HT1080 (cell line): ENCODE results near the gene MRAP2. TPM values are rescaled to one million over a fixed set of nuclear protein-coding genes. Genes with fewer than 3 reads are reported as not detected.
"Not testable (repeated sequence)": the region's sequence is repeated elsewhere in the genome, so short reads cannot be mapped to it uniquely, and the experiment has no call there.

Experiments
- DNase-seq: peaks from one replicate; pipeline ENCODE4 v3.0.0-alpha.2; 2015; ENCODE audit warnings: low read depth
- total RNA-seq: library from RNA; depleted of rRNA; stranded (reverse); fragments of >200 nt; shearing (Covaris generic); gene quantifications from 2 replicates; pipeline ENCODE4 v1.2.3, GENCODE V29; 2014; rRNA removed

The MRAP2 gene
- total RNA-seq, 1 experiment from 2014 or later, result 0.43 TPM

DNA sequence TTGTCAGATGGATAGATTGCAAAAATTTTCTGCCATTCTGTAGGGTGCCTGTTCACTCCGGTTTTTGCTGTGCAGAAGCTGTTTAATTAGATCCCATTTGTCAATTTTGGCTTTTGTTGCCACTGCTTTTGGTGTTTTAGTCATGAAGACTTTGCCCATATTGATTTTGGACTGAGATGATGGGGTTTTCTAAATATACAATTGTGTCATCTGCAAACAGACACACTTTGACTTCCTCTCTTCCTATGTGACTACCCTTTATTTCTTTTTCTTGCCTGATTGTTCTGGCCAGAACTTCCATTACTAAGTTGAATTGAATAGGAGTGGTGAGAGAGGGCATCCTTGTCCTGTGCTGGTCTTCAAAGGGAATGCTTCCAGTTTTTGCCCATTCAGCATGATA, 96.0 kb downstream of the MRAP2 start:
- DNase-seq, result not testable (repeated sequence)

DNA sequence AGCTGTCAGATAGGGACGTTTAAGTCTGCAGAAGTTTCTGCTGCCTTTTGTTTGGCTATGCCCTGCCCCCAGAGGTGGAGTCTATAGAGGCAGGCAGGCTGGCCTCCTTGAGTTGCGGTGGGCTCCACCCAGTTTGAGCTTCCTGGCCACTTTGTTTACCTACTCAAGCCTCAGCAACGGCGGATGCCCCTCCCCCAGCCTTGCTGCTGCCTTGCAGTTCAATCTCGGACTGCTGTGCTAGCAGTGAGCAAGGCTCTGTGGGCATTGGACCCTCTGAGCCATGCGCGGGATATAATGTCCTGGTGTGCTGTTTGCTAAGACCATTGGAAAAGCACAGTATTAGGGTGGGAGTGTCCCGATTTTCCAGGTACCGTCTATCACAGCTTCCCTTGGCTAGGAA, 99.8 kb downstream of the MRAP2 start:
- not testable (repeated sequence) for DNase-seq

DNA sequence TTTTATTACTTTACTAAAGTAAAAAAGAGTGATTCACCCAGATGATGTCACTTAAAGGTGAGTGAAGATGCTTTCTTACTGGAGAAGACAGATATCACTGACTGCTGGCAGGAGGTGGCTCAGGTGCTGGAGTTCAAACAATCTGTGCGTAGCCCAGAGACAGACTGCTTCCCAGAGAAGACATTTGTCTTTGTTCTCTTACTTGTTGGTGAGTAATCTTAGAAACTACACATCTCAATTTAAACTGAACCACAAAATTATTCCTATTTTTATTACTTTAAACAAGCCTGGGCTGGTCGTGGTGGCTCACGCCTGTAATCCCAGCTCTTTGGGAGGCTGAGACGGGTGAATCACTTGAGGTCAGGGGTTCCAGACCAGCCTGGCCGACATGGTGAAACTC, 101.7 kb downstream of the MRAP2 start:
- peak; percentile 30 for DNase-seq

DNA sequence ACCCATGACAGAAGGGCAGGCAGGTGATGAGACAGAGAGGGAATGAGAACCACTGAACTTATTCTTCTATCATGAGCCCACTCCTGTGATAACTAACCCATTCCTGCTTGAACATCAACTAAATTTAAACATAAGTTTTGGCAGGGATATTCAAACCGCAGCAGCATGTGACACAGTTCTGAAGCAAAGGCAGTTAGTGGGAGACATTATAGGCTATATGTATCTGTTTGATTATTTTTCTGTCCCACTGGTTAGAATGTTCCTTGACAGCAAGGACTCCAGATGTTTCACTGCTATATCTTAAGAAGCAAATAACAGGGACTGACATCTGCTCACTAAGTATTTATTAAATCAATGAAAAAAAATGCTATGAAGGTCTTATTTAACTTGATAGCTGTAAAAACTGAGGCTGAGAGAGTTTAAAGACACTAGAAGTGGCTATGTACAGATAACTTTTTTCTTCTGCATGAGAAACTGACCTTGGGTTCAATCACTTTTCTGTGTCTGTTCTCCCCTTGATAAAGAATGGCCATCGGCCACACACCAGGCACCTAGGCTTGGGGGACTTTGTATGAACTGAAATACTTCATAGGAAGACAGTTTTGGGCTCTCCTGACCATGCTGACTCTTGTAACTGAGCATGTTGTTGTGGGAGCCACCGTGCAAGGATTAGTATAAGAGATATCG, 102.9 kb downstream of the MRAP2 start:
- no peak for DNase-seq

DNA sequence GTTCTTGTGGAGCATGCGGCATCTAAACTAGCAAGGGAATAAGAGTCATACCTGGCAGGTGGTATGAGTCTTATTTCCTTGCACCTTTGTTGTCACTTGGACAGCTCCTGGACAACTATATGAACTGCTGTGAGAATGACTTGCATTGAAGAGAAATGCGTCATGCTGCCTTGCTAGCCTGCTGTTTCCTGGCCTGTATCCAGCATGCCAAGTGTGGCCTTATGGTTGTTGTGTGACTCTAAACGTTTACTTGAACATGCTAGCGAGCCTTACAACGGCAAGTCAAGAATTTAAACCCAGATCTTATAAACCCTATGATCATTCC, 103.4 kb downstream of the MRAP2 start:
- no peak for DNase-seq

DNA sequence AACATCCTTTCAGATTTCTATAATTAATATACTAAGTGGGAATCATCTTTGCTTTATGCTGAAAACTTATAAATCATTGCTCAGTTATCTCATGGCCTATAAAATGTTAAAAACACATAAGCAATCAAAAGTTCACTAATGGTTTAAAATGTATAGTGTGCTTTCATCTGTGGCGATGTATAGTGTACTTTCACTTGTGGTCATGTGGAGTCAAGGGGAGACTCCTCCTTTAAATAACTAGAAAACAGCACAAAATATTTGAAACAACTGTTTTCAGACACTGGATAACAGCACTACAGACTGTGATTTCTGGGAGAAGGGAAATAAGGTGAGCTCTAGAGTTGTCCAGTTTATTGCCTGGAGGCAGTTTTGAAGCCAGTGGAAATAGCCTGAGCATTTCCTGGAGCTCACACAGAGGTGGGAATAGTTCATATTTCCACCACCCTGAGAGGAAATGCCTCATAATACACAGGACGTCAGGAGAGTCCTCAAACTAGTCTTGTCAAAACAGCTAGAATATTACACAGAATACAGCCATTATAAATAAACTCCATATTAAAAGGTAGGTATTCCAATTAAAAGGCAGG, 104.5 kb downstream of the MRAP2 start:
- DNase-seq, result peak; percentile 54

DNA sequence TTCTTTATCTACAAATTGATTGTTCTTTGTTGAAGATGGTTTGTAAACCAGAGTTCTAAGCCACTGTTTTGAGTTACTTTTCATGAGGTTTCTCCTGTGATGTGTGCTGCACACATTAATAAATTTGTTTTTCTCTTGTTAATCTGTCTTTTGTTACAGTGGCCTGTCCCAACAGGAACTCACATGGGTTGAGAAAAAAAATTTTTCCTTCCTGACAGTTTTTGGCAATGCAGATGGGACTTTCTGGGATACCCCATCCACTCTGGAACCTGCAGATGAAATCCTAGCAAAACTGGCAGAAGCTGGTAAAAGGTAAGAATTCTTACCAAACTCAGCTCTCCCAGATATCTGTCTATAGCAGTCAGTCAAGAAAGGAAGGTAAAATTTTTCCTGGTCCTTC, 105.7 kb downstream of the MRAP2 start:
- no peak for DNase-seq

Other genes starting within 250 kb of the MRAP2 start
- not detected in 2 replicates for gene RIPPLY2, start 180.4 kb upstream of the MRAP2 start, total RNA-seq
- 9.4 and 14.9 TPM in 2 replicates for gene CYB5R4, start 174.1 kb upstream of the MRAP2 start, total RNA-seq
- gene CEP162, start 193.9 kb downstream of the MRAP2 start, total RNA-seq, result 2.4 and 2.6 TPM in 2 replicates